NCI-H1048 (cell line): ENCODE measurements around the gene TCTN1.
"Not testable (repeated sequence)": the region's sequence is repeated elsewhere in the genome, so short reads cannot be mapped to it uniquely, and the experiment has no call there.

Source experiments
- DNase-seq: peaks from one replicate; lab custom pipeline; 2025; lab: John Stamatoyannopoulos, UW

The TCTN1 gene

DNA sequence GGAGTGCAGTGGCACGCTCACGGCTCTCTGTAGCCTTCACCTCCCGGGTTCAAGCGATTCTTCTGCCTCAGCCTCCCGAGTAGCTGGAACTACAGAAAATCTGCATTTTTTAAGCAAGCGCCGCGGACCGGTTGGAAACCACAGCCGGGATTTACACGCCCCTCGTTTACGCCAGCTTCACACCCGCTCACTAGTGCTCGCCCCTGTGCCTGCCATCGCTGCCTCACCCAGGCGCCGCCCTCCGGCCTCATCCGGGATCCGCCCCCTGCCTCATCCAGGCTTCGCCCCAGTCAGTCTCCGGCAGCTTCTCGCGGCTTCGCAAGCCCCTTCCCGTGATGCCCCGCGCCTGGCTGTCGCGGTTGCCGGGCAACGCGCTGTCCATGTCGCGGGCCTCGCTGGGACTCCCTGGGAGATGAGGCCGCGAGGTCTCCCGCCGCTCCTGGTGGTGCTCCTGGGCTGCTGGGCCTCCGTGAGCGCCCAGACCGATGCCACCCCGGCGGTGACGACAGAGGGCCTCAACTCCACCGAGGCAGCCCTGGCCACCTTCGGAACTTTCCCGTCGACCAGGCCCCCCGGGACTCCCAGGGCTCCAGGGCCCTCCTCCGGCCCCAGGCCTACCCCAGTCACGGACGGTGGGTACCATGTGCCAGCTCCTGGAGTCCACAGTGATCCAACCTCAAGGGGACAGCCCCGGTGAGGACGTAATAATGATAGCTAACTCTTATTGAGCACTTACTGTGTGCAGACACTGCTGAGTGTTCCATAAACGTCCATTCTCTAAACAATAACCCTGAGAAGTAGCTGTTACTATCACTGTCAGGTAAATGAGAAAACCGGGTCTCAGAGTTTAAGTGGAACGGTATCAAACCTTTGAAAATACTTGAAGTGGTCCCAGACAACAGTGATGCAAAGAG is at the start of gene TCTN1:
Gene TCTN1 (plus strand): TSS at position 359 of the 914 bp plus-strand sequence. CDS start 54 bp downstream, at position 413.
- peak; percentile 80 for DNase-seq

DNA sequence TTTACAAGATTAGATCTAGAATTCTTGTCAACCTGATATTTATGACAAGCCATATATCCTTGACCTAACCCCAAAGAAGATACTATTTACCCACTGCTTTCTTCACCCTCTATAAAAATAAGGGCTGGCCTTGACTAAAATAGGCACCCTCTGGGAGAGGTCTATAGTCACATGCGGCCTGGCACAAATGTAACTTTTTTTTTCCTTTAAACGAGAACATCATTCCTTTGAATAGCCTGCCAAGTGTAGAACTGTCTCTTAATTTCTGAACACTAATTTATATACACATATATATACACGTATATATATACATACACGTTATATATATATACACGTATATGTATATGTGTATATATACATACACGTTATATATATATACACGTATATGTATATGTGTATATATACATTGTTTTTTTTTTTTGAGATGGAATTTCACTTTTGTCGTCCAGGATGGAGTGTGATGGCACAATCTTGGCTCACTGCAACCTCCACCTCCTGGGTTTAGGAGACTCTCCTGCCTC is 49.4 kb upstream of the TCTN1 start:
- DNase-seq = no peak

- DNase-seq = no peak
These were observed 47.7 kb upstream of the TCTN1 start for GRCh38 chr12:110565894-110566871.

- DNase-seq = no peak
These were observed 46.9 kb upstream of the TCTN1 start for GRCh38 chr12:110566993-110567392.

- no peak for DNase-seq
These were observed 45.2 kb upstream of the TCTN1 start for GRCh38 chr12:110568752-110569151.

DNA sequence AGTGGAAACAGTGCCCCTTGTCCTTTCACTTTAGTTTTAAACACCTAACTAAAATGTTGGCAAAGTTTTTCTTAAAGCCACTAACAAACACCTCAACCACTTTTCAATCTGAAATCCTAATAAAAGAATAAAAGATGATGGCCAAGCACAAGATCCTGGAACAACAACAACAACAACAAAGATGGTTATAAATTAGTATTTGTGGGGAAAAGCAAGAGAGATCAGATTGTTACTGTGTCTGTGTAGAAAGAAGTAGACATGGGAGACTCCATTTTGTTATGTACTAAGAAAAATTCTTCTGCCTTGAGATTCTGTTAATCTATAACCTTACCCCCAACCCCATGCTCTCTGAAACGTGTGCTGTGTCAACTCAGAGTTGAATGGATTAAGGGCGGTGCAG is 44.1 kb upstream of the TCTN1 start:
- DNase-seq = not testable (repeated sequence)

- DNase-seq = not testable (repeated sequence)
These were observed 43.1 kb upstream of the TCTN1 start for GRCh38 chr12:110570798-110571197.

DNA sequence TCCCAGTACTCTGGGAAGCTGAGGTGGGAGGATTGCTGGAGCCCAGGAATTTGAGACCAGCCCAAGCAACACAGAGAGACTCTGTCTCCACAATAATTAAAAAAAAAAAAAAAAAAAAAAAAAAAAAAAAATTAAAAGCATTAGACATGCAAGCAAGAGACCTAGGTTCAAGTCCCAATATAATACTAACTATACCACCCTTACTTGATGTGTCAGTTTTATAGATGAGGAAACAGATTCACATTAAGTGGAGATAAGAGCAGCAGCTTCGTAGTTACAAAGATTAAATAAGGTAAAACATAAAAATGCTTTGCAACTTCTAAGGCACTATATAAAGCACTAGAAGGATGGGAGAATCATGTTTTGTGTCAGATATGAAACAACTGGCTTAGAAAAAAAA is 39.9 kb upstream of the TCTN1 start:
- DNase-seq = no peak

- DNase-seq = not testable (repeated sequence)
These were observed 39.2 kb upstream of the TCTN1 start for GRCh38 chr12:110574717-110575230.

DNA sequence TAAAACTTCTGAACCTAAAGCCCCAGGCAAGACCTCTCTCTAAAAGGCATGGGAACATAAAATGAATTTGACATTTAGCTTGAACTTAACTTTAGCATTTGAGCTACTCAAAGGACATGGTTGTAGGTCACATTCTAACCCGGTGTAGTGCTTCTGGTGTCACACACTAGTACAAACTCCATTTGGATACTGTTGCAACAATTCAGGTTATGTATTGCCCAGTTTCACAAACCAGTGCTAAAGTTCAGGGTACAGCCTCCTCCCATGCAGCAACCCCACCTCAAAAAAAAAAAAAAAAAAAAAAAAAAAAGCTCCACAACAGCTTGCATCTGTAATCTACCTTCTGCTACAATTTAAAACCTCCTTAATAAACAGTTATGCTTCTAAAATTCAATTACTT is 38.6 kb upstream of the TCTN1 start:
- no peak for DNase-seq

- no peak for DNase-seq
These were observed 37.4 kb upstream of the TCTN1 start for GRCh38 chr12:110576504-110576903.

- no peak for DNase-seq
These were observed 35.9 kb upstream of the TCTN1 start for GRCh38 chr12:110577864-110578693.

DNA sequence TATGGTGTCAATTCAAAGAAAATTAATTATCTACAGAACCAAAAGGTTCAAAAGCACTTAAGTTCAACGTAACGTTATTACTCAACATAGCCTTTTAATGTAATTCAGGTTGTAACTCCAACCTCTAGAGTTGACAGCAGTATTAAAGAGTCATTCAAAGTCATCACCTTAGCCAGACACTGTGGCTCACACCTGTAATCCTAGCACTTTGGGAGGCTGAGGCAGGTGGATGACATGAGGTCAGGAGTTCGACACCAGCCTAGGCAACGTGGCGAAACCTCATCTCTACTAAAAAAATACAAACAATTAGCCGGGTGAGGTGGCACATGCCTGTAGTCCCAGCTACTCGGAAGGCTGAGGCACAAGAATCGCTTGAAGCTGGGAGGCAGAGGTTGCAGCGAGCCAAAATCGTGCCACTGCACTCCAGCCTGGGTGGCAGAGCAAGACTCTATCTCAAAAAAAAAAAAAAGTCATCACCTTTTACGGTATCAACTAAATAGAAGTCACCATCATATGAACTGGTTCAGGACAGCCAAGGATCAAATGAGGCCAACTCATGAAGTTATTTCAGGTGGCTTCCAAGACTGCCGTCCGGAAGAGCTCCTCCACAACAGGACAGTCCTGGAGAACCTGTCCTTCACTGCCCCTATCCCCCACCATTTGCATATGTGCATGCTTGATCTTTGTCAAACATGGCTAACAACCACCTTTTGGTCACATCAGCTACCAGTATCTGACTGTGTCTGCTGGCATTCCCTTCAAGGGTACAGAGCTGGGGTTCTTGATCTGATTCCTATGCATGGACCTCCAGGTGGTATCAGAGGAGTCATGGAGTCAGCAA is 35.0 kb upstream of the TCTN1 start:
- DNase-seq = no peak

DNA sequence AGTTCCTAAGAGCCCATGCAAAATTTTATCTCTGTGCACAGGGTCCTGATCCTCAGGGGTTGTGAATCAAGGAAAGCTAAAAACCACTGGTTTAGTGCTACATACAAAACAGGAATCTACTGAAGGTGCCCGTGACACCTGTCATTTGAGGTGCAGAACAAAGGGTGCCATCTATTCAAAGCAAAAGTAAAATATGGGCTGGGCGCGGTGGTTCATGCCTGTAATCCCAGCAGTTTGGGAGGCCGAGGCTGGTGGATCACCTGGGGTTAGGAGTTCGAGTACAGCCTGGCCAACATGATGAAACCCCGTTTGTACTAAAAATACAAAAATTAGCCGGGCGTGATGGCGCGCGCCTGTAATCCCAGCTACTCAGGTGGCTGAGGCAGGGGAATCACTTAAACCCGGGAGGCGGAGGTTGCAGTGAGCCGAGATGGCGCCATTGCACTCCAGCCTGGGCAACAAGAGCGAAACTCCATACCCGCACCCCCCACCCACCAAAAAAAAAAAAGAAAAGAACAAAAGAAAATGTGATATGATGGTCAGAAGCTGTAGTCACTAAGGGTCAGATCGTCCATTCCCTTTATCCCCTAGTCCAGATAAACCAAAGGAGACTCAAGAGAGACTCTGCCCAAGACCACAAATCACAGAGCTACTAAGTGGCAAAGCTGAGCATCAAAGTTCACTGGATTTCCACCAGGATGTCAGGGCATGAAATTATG is 34.2 kb upstream of the TCTN1 start:
- DNase-seq = no peak

DNA sequence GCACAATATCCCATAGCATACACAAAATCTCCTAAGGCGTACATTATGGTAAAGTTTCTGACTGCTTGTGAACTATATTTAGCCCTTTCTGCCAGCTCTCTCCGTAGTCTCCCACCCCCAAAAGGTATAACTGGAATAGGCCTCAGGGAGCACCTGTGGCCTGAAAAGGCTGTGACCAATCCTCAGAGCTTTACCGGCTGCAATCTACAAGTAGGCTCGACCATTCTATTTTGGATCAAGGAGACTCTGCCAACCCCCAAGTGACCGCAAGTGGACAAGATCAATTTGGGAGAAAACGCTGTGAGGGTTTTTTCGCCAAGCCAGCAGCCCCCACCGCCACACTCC is 32.0 kb upstream of the TCTN1 start:
- DNase-seq = no peak

DNA sequence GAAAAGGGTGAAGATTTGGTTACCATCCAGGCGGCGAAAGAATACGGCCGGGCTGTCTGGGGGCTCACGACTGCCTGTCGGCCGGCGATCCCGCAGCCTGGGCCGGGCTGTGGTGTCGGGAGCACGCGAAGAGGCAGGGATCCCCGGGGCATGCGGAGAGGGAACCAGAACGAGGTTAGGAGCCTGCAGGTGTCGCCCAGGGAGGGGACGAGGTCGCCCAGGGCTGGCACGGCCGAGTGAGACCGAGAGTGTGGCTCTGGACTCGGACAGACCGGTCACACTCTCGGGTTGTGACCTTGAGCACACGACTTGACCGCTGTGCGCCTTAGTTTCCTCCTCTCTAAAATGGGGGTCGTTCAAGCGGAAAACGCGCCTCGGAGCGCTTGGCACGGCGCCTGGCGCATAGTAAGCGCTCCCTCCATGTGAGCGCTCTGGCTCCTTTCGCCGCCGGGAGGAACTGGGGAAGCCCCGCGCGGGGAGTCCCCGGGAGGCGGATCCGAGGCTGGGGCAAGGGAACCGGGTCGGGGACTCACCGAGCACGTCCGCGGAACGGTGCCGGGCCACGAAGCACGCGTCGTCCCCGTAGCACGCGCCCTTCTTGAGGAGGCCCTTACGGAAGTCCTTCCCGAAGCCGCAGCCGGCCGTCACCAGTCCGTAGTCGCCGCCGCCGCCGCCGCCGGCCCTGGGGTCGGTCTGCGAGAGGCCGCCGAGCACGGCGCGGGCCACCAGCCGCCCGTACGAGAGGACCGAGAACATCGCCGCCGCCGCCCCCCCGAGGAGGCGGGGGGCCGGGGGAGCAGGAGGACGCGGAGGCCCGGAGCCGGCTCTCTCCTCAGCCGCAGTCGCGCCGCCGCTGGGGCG is 31.4 kb upstream of the TCTN1 start:
- no peak for DNase-seq

DNA sequence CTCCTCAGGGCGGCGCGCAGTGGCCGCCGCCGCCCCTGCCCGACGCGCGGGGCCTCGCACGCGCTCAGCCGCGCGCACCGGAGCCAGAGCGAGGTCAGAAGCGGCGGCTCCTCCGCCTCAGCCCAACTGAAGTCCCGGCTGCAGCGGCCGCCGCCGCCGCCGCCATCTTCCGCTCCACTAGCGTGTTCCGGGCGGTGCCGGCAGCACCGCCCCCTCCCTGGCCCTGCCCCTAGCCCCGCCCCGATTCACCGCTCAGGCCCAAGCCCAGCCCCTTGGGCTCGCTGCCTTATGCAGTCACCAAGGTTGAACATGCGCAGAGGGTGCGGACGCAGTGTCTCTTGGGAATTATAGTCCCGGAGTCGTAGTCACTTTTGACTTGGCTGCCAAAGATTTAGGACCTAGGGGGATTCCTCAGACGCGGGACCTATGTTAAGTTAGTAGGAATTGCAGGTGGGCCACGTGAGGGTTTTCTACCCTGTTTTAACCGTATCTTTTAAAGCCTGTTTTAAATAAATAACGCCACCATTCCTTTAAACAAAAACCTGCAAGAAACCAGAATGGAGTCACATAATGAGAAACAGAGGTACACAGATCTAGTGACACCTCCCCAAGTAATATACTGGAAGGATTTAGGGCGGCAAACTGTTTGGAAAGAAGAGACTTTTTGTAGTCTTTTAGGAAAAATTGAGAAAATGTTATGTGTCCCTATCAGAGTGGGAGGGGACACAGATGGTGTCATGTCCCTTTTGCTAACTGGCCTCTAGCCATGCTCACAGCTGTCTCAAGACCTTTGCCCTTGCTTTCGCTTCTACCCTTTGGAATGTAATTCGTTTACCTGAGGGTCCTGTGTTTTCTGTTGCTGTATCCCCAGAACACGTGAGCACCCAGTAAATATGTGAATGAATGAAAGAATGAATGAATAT is 30.5 kb upstream of the TCTN1 start, which contains the start of gene PPTC7:
Gene PPTC7 (minus strand): TSS at position 182 of the 923 bp plus-strand sequence. CDS start 287 bp downstream, outside the sequence.
- peak; percentile 77 for DNase-seq
